GM12873 (cell line): ENCODE measurements around the gene KIAA1191.

Source experiments
- TF ChIP-seq, protein P1 (sequence below): IDR thresholded peaks from 2 replicates; pipeline ENCODE4 v1.5.1; 2012; ENCODE audit warnings: low read depth, mild to moderate bottlenecking, moderate library complexity, low read length, control low read depth; ENCODE audit not compliant: insufficient read depth; ENCODE audit errors: missing control alignments

KIAA1191 gene

DNA sequence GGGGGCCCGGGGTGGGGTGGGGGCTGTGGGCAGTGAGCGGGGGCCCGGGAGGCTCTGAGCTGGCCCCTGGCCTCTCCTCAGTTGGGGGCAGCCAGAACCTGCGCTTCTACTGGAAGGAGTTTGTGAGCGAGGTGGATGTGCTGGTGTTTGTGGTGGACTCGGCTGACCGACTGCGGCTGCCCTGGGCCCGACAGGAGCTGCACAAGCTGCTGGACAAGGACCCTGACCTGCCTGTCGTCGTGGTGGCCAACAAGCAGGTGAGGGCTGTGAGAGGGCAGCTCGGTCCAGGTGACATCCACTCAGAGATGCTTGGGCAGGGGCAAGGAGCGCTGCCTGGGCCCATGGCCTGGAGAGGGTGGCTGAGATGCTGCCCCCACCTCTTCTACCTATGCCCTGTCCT lies 7.2 kb upstream of the KIAA1191 start:
- TF ChIP-seq, protein P1, sequence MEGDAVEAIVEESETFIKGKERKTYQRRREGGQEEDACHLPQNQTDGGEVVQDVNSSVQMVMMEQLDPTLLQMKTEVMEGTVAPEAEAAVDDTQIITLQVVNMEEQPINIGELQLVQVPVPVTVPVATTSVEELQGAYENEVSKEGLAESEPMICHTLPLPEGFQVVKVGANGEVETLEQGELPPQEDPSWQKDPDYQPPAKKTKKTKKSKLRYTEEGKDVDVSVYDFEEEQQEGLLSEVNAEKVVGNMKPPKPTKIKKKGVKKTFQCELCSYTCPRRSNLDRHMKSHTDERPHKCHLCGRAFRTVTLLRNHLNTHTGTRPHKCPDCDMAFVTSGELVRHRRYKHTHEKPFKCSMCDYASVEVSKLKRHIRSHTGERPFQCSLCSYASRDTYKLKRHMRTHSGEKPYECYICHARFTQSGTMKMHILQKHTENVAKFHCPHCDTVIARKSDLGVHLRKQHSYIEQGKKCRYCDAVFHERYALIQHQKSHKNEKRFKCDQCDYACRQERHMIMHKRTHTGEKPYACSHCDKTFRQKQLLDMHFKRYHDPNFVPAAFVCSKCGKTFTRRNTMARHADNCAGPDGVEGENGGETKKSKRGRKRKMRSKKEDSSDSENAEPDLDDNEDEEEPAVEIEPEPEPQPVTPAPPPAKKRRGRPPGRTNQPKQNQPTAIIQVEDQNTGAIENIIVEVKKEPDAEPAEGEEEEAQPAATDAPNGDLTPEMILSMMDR = no peak

DNA sequence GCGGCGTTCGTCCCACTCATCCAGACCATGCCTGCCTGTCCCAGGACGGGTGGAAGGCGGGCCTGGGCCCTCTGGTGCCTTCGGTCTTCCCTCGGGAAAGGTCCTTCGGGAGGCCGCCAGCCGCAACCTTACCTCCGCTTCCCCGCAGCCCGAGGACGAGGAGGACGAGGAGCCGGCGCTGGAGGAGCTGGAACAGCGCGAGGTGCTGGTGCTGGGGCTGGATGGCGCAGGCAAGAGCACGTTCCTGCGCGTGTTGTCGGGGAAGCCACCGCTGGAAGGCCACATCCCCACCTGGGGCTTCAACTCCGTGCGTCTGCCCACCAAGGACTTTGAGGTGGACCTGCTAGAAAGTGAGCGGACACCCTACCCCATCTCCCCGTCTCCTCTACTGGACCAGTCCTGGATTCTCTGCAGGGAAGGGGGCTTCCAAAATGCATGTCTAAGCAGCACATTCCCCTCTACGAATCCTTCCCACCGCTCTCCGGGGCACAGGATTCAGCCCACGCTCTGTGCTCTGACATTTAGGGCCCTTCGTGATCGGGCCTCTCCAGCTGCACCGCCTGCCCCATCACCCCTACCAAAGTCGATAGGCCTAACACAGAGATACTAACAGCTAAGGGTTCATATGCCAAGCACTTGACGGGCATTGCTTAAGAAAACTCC lies 4.8 kb upstream of the KIAA1191 start:
- TF ChIP-seq, protein P1 = no peak

DNA sequence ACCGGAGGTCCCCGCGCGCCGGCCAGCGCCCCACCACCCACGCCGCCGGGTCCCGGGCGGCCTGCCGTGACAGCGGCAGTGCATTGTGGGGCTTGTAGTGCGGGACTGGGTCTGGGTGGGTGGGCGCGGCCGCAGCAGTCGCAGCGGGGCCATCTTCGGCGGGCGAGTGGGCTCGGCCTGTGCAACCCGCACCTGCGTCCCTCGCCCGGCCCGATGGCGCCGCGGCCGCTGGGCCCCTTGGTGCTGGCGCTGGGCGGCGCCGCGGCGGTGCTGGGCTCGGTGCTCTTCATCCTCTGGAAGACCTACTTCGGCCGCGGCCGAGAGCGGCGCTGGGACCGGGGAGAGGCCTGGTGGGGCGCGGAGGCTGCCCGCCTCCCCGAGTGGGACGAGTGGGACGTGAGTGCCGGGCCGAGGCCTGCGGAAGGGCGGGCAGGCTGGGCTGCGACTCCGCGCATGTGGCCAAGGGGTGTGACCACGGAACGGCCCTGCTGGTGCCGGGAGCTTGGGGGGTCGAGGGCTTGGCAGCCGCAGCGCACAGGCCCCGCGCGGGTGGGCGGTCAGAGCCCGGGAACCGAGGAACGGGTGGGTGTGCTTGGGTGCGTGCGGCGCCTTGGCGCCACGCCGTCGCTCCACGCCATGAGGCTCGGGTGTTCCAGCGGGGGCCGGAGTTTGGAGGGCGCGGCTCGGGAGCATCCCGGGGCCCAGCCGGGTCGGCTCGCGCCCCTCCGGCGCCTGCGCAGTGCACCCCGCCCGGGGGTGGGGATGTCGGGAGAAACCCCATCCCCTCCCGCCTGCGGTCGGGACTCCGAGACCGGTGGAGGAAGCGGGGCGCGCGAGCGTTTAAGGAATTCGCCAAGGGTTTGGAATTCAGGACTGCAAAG lies 4.0 kb upstream of the KIAA1191 start, which contains the start of gene ARL10:
Gene ARL10 (plus strand): TSS at position 137 of the 881 bp plus-strand sequence. CDS start 77 bp downstream, at position 214.
- TF ChIP-seq, protein P1 = no peak

DNA sequence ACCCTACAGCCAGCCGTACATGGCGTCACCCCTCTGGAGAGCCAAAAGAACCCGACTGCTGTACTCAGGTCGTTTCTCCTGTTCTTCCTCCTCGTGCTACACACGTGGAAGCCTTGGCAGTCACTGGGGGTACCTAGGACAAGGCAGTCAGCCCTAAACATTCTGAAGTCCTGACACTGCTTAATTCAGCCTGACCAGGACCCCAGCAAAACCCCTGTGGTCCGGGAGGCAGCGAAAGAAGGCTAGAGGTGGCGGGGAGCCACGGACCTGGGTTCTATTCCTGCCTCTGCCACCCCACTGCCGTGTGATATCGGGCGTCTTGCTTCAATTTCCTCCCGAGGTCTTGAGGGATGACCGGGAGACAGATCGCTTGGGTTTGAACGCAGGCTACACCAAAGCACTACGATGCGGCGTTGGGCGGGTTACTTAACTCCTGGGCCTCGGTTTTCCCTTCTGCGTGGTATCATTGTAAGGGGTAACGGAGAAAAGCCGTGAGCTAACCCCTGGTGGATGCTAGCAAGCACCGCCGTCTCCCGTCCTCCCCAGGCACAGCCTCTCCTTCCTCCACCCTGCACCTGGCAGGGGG lies 3.3 kb upstream of the KIAA1191 start:
- TF ChIP-seq, protein P1 = no peak

DNA sequence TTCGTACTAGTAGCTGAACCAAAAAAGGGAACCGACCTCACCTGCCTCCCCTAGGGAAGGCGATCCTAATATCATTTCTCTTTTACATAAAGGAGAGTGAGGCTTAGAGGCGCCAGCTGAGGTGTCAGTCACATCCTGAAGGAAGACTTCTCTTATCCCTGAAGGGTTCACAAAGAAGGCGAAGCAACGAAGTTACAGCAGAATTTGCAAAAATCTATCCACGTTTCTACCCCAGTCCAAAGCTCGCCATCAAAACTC lies 598 bp upstream of the KIAA1191 start:
- TF ChIP-seq, protein P1 = no peak

DNA sequence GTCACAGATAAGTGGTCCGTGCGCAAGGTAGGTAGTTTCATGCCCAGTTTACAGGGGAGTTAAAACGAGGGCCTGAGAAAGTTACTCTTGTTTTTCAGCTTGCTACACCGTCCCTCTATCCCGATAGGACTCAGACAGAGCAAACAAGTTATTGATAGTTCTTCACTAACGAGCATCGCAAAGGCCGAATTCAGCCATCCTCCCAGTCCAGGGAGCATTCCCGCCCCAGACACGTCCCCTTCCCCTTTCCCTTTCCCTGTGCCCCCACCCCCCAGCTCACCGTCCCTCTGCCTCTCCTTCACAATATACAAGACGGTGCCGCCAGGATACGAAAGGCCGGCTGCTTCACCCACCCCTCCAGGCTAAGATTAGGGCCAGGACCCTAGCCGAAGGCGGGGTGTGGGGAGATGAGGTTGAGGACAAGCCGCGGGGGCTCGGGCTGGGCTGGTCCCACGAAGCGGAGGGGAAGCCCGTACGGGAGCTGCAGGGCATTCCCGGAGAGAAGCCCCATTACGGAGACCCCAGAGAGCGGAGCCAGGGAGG lies 599 bp downstream of the KIAA1191 start:
- TF ChIP-seq, protein P1 = no peak

DNA sequence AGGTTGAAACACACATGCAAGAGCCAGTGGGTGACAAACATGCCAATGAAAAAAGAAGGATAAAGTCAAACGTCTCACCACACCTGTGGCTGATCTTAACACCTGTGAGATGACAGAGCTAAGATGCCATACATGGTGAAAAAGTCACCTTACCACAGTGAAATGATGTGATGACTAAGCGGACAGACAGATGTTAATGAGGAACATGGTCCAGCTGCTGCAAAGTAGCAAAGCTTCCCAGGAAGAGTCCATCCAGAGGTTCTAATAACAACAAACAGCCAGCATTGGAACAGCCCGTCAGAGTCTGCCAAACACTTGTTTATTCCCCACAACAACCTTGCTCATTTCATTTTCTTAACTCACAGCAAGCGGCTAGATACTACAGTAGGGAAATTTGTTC lies 1.9 kb downstream of the KIAA1191 start:
- TF ChIP-seq, protein P1 = no peak
